Activated CD4-positive, alpha-beta T cell treated with anti-CD3 and anti-CD28 coated beads, Interleukin-2, amount 10 ng/mL, durations not matched to agents 7 days and 5 days (primary cell): ENCODE measurements around the gene TAF7. TPM values are rescaled to one million over a fixed set of nuclear protein-coding genes. Genes with fewer than 3 reads are reported as not detected.

Experiments used
- CTCF ChIA-PET: fragments of 350-600 bp; sonication (Branson Sonifier 250); formaldehyde crosslinking; loops from one replicate; lab custom pipeline; 2021; ENCODE audit warnings: antibody characterized with exemption; lab: Charles Lee
- POLR2A ChIA-PET: fragments of 350-600 bp; sonication (Branson Sonifier 250); formaldehyde crosslinking; loops from one replicate; lab custom pipeline; 2021; ENCODE audit warnings: antibody characterized with exemption; lab: Charles Lee
- DNase-seq: peaks from one replicate; pipeline ENCODE4 v3.0.0-alpha.2; 2020
- H3K27ac Mint-ChIP-seq: one replicate; pipeline ENCODE4 v1.8.0; 2021; ENCODE audit warnings: mild to moderate bottlenecking, moderate library complexity, mixed read lengths
- H3K27me3 Mint-ChIP-seq: one replicate; pipeline ENCODE4 v1.8.0; 2021; ENCODE audit warnings: mixed read lengths
- H3K36me3 Mint-ChIP-seq: one replicate; pipeline ENCODE4 v1.8.0; 2021; ENCODE audit warnings: low read depth, mixed read lengths
- H3K4me1 Mint-ChIP-seq: one replicate; pipeline ENCODE4 v1.8.0; 2021; ENCODE audit warnings: mixed read lengths
- H3K4me3 Mint-ChIP-seq: one replicate; pipeline ENCODE4 v1.8.0; 2021; ENCODE audit warnings: mild to moderate bottlenecking, moderate library complexity, mixed read lengths
- H3K9me3 Mint-ChIP-seq: one replicate; pipeline ENCODE4 v1.8.0; 2021; ENCODE audit warnings: mixed read lengths
- total RNA-seq, 2 experiments: library from RNA; stranded (reverse); gene quantifications; one replicate each; pipeline ENCODE4 v1.2.3, GENCODE V29; 2021

Gene TAF7, protein sequence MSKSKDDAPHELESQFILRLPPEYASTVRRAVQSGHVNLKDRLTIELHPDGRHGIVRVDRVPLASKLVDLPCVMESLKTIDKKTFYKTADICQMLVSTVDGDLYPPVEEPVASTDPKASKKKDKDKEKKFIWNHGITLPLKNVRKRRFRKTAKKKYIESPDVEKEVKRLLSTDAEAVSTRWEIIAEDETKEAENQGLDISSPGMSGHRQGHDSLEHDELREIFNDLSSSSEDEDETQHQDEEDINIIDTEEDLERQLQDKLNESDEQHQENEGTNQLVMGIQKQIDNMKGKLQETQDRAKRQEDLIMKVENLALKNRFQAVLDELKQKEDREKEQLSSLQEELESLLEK
- total RNA-seq = 10 to 100 TPM; 62.1 to 63.3 TPM

DNA sequence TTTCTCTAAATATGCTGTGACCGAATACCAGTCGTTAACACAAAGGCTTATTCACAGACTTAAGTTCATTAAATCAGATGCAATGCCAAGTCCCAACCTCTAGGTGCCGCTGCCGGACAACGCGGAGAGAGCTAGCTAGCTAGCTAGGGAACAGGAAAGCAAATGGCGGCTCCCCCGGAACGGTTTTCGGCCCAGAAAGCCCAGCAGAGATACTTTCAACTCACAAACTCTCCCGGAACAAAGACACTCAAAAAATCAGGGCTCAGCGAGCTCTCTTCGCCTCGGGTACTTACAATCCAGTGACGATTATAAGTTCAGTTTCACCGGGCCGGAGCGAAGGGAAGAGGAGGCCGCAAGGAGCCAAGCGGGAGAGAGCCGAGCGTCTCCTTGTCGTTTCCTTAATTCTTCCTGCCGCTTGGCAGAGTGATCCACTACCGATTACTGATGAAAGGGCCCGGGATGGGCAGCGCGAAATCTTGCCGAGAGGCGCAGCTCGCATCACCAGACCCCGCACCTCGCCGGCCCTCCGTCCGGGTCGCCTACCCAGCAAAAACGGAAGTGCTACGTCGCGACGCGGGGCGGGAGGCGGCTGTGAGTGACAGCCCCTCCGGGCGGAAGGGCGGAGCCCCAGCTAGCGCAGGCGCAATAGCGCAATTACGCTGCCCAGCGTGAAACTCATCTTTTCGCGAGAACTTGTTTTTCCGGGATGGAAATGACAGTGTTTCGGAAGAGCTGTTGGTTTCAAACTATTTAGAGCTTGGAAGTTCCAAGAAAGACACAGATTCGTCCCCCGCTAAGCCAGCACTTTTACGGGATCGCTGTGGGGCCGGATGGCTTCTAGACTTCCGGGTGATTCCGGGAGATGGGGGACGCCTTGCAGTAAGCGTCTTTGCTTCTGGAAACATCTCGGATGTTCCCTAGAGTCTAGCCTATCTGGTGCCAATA, at the start of gene TAF7:
Gene TAF7 (minus strand): TSS at position 560 of the 945 bp plus-strand sequence. CDS start 740 bp downstream, outside the sequence.
- H3K36me3 Mint-ChIP-seq = peaks cover 60% of the 10 kb centered on the region
- H3K27ac Mint-ChIP-seq = peak within 1 kb of the TSS; percentile 98
- H3K27me3 Mint-ChIP-seq = no peaks in the 10 kb centered on the region
- H3K9me3 Mint-ChIP-seq = peaks cover 47% of the 10 kb centered on the region
- ChIA-PET POLR2A (interaction anchor here (0.6 kb wide), 1 partner anchor 570 kb away, joined by 3 read pairs; no protein-coding TSS in a partner anchor), CTCF (interaction anchor here (0.6 to 4.3 kb wide), 23 partner anchors 9 to 1073 kb away, joined by 3 to 40 read pairs (median 3); partner anchors contain the start of genes IK, PCDHGA1, PCDHGA2 and PCDHGA3)
- peak within 1 kb of the TSS; percentile 89 for H3K4me3 Mint-ChIP-seq
- DNase-seq = peak; percentile 93
- H3K4me1 Mint-ChIP-seq = peaks cover 30% of the 10 kb centered on the region

DNA sequence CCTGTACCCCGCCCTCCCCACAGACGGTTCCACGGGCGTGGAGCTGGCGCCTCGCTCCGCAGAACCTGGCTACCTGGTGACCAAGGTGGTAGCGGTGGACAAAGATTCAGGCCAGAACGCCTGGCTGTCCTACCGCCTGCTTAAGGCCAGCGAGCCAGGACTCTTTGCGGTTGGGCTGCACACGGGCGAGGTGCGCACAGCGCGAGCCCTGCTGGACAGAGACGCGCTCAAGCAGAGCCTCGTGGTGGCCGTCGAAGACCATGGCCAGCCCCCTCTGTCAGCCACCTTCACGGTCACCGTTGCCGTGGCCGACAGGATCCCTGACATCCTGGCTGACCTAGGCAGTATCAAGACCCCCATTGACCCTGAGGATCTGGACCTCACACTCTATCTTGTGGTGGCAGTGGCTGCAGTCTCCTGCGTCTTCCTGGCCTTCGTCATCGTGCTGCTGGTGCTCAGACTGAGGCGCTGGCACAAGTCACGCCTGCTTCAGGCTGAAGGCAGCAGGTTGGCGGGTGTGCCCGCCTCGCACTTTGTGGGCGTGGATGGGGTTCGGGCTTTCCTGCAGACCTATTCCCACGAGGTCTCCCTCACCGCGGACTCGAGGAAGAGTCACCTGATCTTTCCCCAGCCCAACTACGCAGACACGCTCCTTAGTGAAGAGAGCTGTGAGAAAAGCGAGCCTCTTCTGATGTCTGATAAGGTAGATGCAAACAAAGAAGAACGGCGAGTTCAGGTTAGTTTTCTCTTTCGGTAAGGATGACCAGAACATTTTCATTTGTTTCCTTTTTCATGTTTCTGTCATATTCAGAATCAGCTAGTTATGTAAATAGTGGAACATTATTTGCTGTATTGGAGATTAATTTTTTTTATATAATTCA, 45.7 kb upstream of the TAF7 start:
- DNase-seq = no peak
- Mint-ChIP-seq H3K4me3 (no peak overlapping the region), H3K27me3 (peaks cover 67% of the 10 kb centered on the region), H3K36me3 (peaks cover 7% of the 10 kb centered on the region), H3K4me1 (no peaks in the 10 kb centered on the region), H3K27ac (no peak overlapping the region), H3K9me3 (peaks cover 37% of the 10 kb centered on the region)
- CTCF ChIA-PET = no interaction called here
- POLR2A ChIA-PET = no interaction called here

DNA sequence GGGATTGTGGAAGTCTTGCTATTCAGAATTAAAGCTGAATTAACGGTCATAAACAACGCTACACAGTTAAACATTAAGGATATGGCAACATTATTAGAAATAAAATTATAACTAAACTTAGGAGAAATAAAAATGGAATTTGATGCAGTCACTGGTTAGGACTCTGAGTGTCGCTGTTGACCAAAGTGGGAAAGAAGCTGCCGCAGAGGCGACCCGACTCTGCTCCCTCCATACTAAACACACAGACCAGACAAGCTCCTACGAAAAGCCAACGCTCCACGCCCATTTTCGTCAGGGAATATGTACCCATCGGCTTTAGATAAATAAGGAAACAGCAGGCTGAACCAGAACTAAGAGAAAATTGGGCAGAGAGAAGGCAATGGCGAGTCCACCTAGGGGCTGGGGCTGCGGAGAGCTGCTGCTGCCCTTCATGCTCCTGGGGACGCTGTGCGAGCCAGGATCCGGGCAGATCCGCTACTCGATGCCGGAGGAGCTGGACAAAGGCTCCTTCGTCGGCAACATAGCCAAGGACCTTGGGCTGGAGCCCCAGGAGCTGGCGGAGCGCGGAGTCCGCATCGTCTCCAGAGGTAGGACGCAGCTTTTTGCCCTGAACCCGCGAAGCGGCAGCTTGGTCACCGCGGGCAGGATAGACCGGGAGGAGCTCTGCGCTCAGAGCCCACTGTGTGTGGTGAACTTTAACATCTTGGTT, 43.5 kb upstream of the TAF7 start, which contains the start of gene PCDHGA5:
Gene PCDHGA5 (plus strand): TSS at position 211 of the 709 bp plus-strand sequence. CDS start 169 bp downstream, at position 380.
- peaks cover 2% of the 10 kb centered on the region for H3K4me1 Mint-ChIP-seq
- no peak for DNase-seq
- POLR2A ChIA-PET = interaction anchor here (0.5 to 0.6 kb wide), 2 partner anchors 47 to 76 kb away, joined by 3 read pairs; no protein-coding TSS in a partner anchor
- CTCF ChIA-PET = interaction anchor here (0.9 to 1.5 kb wide), 4 partner anchors 9 to 48 kb away, joined by 3 to 6 read pairs (median 6); partner anchors contain the start of genes PCDHGA10 and PCDHGA4
- H3K9me3 Mint-ChIP-seq = peaks cover 40% of the 10 kb centered on the region
- peaks cover 61% of the 10 kb centered on the region for H3K27me3 Mint-ChIP-seq
- H3K36me3 Mint-ChIP-seq = peaks cover 7% of the 10 kb centered on the region
- peak within 1 kb of the TSS; percentile 25 for H3K4me3 Mint-ChIP-seq
- H3K27ac Mint-ChIP-seq = peak within 1 kb of the TSS; percentile 50

DNA sequence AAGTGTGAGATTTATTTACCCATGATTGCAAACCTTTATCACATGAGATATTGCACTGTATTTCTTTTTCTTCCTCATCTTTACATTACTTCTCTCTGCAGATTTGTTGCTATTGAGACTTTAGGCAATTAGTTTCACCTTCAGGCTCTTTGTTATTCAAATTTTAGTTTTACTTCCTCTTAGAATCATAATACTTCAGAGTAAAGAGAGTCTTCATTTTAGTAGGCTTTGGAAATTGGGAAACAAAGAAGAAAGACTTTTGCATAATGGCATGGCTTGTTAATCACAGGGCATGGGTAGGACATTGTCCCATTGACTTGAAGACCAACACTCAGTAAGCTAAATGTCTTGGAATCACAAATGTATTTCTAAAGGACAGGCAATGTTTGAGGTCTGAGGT, 42.1 kb upstream of the TAF7 start:
- ChIA-PET CTCF (no interaction called here), POLR2A (no interaction called here)
- no peak for DNase-seq
- H3K4me3 Mint-ChIP-seq = no peak overlapping the region
- H3K27me3 Mint-ChIP-seq = peaks cover 58% of the 10 kb centered on the region
- H3K27ac Mint-ChIP-seq = no peak overlapping the region
- peaks cover 40% of the 10 kb centered on the region for H3K9me3 Mint-ChIP-seq
- peaks cover 2% of the 10 kb centered on the region for H3K4me1 Mint-ChIP-seq
- H3K36me3 Mint-ChIP-seq = peaks cover 7% of the 10 kb centered on the region

DNA sequence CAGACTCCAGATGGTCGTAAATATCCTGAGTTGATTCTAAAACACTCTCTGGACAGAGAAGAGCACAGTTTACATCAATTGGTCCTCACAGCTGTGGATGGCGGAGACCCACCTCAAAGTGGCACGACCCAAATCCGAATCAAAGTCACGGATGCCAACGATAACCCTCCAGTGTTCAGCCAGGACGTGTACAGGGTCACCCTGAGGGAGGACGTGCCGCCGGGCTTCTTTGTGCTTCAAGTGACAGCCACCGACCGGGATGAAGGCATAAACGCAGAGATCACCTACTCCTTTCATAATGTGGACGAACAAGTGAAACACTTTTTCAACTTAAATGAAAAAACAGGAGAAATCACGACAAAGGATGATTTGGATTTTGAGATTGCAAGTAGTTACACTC, 40.1 kb upstream of the TAF7 start:
- CTCF ChIA-PET = interaction anchor here (1.2 kb wide), 1 partner anchor 30 kb away, joined by 3 read pairs; no protein-coding TSS in a partner anchor
- Mint-ChIP-seq H3K36me3 (peaks cover 7% of the 10 kb centered on the region), H3K27me3 (peaks cover 59% of the 10 kb centered on the region), H3K9me3 (peaks cover 43% of the 10 kb centered on the region), H3K4me3 (no peak overlapping the region), H3K27ac (no peak overlapping the region), H3K4me1 (peaks cover 2% of the 10 kb centered on the region)
- POLR2A ChIA-PET = no interaction called here
- no peak for DNase-seq

DNA sequence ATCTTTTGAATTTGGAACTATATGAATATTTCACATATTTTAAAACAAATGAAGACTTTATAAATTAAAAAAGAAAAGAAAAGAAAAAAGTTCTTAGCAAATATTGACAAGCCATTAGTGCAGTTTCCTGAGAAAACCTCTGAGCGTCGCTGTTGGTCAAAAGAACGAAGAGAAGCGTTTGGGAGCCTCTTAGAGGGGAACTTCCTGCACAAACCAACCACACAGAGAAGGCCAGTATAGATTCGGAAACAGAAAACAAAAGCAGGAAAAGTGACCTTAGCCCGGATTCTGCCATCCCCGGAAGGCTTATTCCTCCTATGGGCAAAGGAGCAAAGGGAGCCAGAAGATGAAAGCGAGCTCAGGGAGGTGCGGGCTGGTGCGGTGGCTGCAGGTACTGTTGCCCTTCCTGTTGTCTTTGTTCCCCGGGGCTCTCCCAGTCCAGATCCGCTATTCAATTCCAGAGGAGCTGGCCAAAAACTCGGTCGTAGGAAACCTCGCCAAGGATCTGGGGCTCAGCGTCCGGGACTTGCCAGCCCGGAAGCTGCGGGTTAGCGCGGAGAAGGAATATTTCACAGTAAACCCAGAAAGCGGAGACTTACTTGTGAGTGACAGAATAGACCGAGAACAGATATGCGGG, 39.3 kb upstream of the TAF7 start, which contains the start of gene PCDHGB2:
Gene PCDHGB2 (plus strand): TSS at position 205 of the 637 bp plus-strand sequence. CDS start 142 bp downstream, at position 347.
- DNase-seq = no peak
- POLR2A ChIA-PET = no interaction called here
- peaks cover 2% of the 10 kb centered on the region for H3K36me3 Mint-ChIP-seq
- H3K27ac Mint-ChIP-seq = no peak within 1 kb of the TSS
- peak within 1 kb of the TSS; percentile 56 for H3K4me3 Mint-ChIP-seq
- peaks cover 2% of the 10 kb centered on the region for H3K4me1 Mint-ChIP-seq
- peaks cover 40% of the 10 kb centered on the region for H3K9me3 Mint-ChIP-seq
- CTCF ChIA-PET = interaction anchor here (0.9 to 1.2 kb wide), 3 partner anchors 10 to 40 kb away, joined by 3 read pairs; partner anchors contain the start of genes PCDHGB1 and TAF7
- H3K27me3 Mint-ChIP-seq = peaks cover 51% of the 10 kb centered on the region

DNA sequence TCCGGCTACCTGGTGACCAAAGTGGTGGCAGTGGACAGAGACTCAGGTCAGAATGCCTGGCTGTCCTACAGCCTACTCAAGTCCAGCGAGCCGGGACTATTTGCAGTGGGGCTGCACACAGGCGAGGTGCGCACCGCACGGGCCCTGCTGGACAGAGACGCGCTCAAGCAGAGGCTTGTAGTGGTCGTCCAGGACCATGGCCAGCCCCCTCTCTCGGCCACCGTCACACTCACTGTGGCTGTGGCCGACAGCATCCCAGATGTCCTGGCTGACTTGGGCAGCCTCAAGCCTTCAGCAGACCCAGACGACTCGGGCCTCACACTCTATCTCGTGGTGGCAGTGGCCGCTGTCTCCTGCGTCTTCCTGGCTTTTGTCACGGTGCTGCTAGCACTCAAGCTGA, 36.4 kb upstream of the TAF7 start:
- Mint-ChIP-seq H3K27ac (no peak overlapping the region), H3K36me3 (peaks cover 3% of the 10 kb centered on the region), H3K9me3 (peaks cover 31% of the 10 kb centered on the region), H3K4me3 (no peak overlapping the region), H3K4me1 (peaks cover 2% of the 10 kb centered on the region), H3K27me3 (peaks cover 38% of the 10 kb centered on the region)
- DNase-seq = no peak
- CTCF ChIA-PET = interaction anchor here (2.4 kb wide), 1 partner anchor 13 kb away, joined by 7 read pairs; the partner anchor contains the start of gene PCDHGA3
- POLR2A ChIA-PET = no interaction called here

DNA sequence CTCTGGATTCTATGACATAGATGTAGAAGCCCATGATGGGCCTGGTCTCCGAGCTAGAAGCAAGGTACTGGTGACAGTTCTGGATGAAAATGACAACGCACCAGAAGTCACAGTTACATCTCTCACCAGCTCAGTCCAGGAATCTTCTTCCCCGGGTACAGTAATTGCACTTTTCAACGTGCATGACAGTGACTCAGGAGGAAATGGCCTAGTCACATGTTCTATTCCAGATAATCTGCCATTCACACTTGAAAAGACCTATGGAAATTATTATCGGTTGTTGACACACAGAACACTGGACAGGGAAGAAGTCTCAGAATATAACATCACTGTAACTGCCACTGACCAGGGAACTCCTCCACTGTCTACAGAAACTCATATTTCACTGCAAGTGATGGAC, 35.5 kb upstream of the TAF7 start:
- DNase-seq = no peak
- no peak overlapping the region for H3K4me3 Mint-ChIP-seq
- peaks cover 34% of the 10 kb centered on the region for H3K27me3 Mint-ChIP-seq
- CTCF ChIA-PET = interaction anchor here (0.6 to 2.4 kb wide), 5 partner anchors 8 to 143 kb away, joined by 3 to 7 read pairs (median 3); partner anchors contain the start of genes PCDHGA3, PCDHGA5 and PCDHGB7
- peaks cover 3% of the 10 kb centered on the region for H3K36me3 Mint-ChIP-seq
- peaks cover 28% of the 10 kb centered on the region for H3K9me3 Mint-ChIP-seq
- peaks cover 2% of the 10 kb centered on the region for H3K4me1 Mint-ChIP-seq
- POLR2A ChIA-PET = no interaction called here
- H3K27ac Mint-ChIP-seq = no peak overlapping the region

DNA sequence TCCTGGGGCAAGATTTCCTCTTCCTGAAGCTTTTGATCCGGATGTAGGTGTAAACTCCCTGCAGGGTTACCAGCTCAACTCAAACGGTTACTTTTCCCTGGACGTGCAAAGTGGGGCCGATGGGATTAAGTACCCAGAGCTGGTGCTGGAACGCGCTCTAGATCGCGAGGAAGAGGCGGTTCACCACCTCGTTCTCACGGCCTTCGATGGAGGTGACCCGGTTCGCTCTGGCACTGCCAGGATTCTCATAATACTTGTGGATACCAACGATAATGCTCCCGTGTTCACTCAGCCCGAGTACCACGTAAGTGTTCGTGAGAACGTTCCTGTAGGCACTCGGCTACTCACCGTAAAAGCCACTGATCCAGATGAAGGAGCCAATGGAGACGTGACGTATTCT, 35.1 kb upstream of the TAF7 start:
- peaks cover 34% of the 10 kb centered on the region for H3K27me3 Mint-ChIP-seq
- POLR2A ChIA-PET = no interaction called here
- H3K36me3 Mint-ChIP-seq = peaks cover 3% of the 10 kb centered on the region
- H3K4me3 Mint-ChIP-seq = no peak overlapping the region
- CTCF ChIA-PET = interaction anchor here (0.6 to 2.4 kb wide), 7 partner anchors 8 to 151 kb away, joined by 3 to 7 read pairs (median 3); partner anchors contain the start of genes PCDHGA3, PCDHGA5 and PCDHGB7
- peaks cover 2% of the 10 kb centered on the region for H3K4me1 Mint-ChIP-seq
- peaks cover 28% of the 10 kb centered on the region for H3K9me3 Mint-ChIP-seq
- H3K27ac Mint-ChIP-seq = no peak overlapping the region
- no peak for DNase-seq

DNA sequence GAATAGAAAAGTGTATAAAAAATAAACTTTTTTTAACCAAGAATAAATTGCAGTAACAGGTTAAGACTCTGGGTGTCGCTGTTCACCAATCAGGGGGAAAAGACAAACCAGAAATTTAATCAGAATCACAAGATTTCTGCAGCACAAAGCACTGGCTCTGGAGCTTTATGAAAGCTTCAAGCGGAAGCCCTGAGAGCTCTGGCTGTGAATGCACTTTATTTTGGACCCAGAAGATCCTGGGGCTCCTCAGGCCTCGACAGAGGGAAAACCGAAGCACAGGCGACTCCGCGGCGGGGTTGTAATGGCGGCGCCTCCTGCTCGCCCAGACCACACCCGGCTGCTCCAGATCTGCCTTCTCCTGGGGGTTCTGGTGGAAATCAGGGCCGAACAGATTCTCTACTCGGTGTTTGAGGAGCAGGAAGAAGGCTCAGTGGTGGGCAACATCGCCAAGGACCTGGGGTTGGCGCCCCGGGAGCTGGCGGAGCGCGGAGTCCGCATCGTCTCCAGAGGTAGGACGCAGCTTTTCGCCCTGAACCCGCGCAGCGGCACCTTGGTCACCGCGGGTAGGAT, 34.4 kb upstream of the TAF7 start, which contains the start of gene PCDHGA4:
Gene PCDHGA4 (plus strand): TSS at position 122 of the 570 bp plus-strand sequence. CDS start 87 bp downstream, at position 209.
- CTCF ChIA-PET = interaction anchor here (1.0 to 2.4 kb wide), 5 partner anchors 9 to 152 kb away, joined by 3 to 7 read pairs (median 3); partner anchors contain the start of genes PCDHGA3, PCDHGA5 and PCDHGB7
- POLR2A ChIA-PET = no interaction called here
- Mint-ChIP-seq H3K4me3 (no peak within 1 kb of the TSS), H3K4me1 (peaks cover 2% of the 10 kb centered on the region), H3K27ac (no peak within 1 kb of the TSS), H3K9me3 (peaks cover 28% of the 10 kb centered on the region), H3K27me3 (peaks cover 33% of the 10 kb centered on the region), H3K36me3 (peaks cover 3% of the 10 kb centered on the region)
- DNase-seq = no peak
